Upper lobe of left lung (tissue), 6 donors: Measurements from ENCODE around the gene OSER1. TPM values are rescaled to one million over a fixed set of nuclear protein-coding genes. Genes with fewer than 3 reads are reported as not detected.

ENCODE experiments used
- ATAC-seq, 2 donors: fragments of 200-7000 bp; cut with Tn5 transposase; one replicate each; pipeline ENCODE4 v1.9.1; 2022; ENCODE audit warnings: mild to moderate bottlenecking in 2 of 2, moderate library complexity in 2 of 2; ENCODE audit not compliant: low FRiP score in 2 of 2
- DNase-seq, 2 donors: peaks; one replicate each; pipeline ENCODE4 v3.0.0-alpha.2; 2019 to 2020
- H3K27ac ChIP-seq, 4 donors: fragments of 200-600 bp; sonication (generic); one replicate each; pipeline ENCODE4 v1.5.1; 2016 to 2019
- H3K27me3 ChIP-seq, 4 donors: fragments of 200-600 bp; sonication (generic); one replicate each; pipeline ENCODE4 v1.5.1; 2017 to 2019
- H3K36me3 ChIP-seq, 4 donors: fragments of 200-600 bp; sonication (generic); one replicate each; pipeline ENCODE4 v1.5.1; 2016 to 2019
- H3K4me1 ChIP-seq, 4 donors: fragments of 200-600 bp; sonication (generic); one replicate each; pipeline ENCODE4 v1.5.1; 2018 to 2019
- H3K4me3 ChIP-seq, 4 donors: fragments of 200-600 bp; sonication (generic); one replicate each; pipeline ENCODE4 v1.5.1; 2017 to 2019; ENCODE audit warnings: mild to moderate bottlenecking in 2 of 4, moderate library complexity in 1 of 4
- H3K9me3 ChIP-seq, 4 donors: fragments of 200-600 bp; sonication (generic); one replicate each; pipeline ENCODE4 v1.5.1; 2018 to 2019
- EP300 ChIP-seq, 4 donors: sonication (generic); formaldehyde crosslinking; IDR thresholded peaks; one replicate each; pipeline ENCODE4 v1.5.1; 2017; ENCODE audit warnings: antibody characterized with exemption in 4 of 4, control low read depth in 2 of 4
- POLR2A ChIP-seq, 4 donors: fragments of 450-650 bp; IDR thresholded peaks; one replicate each; pipeline ENCODE4 v1.5.1; 2016 to 2017; ENCODE audit warnings: antibody characterized with exemption in 4 of 4, mild to moderate bottlenecking in 2 of 4
- POLR2AphosphoS5 ChIP-seq, 2 donors: sonication (generic); formaldehyde crosslinking; IDR thresholded peaks; one replicate each; pipeline ENCODE4 v1.5.1; 2017; ENCODE audit warnings: antibody characterized with exemption in 2 of 2
- WGBS, 2 donors: methylation state at CpG; one replicate each; pipeline ENCODE4 v1.1.5; 2017 to 2018; 5-methylcytosine and 5-hydroxymethylcytosine counted together
- total RNA-seq, 6 donors: library from RNA; depleted of rRNA in 4 of 6; stranded (reverse); fragments of >200 nt in 4 of 6; gene quantifications; one replicate each; pipeline versions ENCODE4 v1.1.0 to v1.2.1, GENCODE V29; 2016 to 2021
- TF ChIP-seq, protein P1 (sequence below), 6 experiments: fragments of 450-650 bp in 4 of 6; fragments of 200-600 bp in 2 of 6; sonication (generic) in 2 of 6; IDR thresholded peaks; one replicate each; pipeline ENCODE4 v1.5.1; 2016 to 2019; ENCODE audit warnings: antibody characterized with exemption in 6 of 6
- donor health status: DM: no; HTN: no; CAD: no; lungs with moderate emphysema.
- donor health status: DM: no; HTN: yes; CAD: no; lungs with severe emphysema.

Gene OSER1
- total RNA-seq, 6 donors from 2014 or later, result 18.8 to 38.3 (median 30.8) TPM

DNA sequence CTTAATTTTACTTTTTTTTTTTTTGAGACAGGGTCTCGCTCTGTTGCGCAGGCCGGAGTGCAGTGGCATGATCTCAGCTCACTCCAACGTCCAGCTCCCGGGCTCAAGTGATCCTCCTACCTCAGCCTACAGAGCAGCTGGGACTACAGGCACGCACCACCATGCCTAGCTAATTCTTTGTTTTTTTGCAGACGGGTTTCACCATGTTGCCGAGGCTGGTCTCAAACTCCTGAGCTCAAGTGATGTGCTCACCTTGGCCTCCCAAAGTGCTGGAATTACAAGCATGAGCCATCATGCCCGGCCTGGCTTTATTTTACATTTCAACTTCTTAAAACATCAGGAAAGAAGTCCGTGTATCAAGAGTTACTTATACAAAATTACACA lies 5.7 kb downstream of the OSER1 start:
- DNase-seq, result no peak
- Histone ChIP-seq H3K36me3 (peaks cover 12 to 56% (median 22%) of the 10 kb centered on the region in 4 donors), H3K9me3 (no peaks in the 10 kb centered on the region), H3K4me3 (no peak overlapping the region), H3K27me3 (no peaks in the 10 kb centered on the region), H3K4me1 (peaks cover 42 to 50% (median 46%) of the 10 kb centered on the region in 4 donors), H3K27ac (peak overlapping the region in 2 of 4 donors; percentile 64 to 65)
- WGBS, 2 donors, result 92 to 94% methylated on average over 10 of the region's 10 CpGs
- no peak for ATAC-seq
- TF ChIP-seq, protein P1, sequence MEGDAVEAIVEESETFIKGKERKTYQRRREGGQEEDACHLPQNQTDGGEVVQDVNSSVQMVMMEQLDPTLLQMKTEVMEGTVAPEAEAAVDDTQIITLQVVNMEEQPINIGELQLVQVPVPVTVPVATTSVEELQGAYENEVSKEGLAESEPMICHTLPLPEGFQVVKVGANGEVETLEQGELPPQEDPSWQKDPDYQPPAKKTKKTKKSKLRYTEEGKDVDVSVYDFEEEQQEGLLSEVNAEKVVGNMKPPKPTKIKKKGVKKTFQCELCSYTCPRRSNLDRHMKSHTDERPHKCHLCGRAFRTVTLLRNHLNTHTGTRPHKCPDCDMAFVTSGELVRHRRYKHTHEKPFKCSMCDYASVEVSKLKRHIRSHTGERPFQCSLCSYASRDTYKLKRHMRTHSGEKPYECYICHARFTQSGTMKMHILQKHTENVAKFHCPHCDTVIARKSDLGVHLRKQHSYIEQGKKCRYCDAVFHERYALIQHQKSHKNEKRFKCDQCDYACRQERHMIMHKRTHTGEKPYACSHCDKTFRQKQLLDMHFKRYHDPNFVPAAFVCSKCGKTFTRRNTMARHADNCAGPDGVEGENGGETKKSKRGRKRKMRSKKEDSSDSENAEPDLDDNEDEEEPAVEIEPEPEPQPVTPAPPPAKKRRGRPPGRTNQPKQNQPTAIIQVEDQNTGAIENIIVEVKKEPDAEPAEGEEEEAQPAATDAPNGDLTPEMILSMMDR (IDR thresholded peaks at IDR 0.05), result no peak
- no peak for TF ChIP-seq POLR2AphosphoS5 (IDR thresholded peaks at IDR 0.05)
- TF ChIP-seq POLR2A (IDR thresholded peaks at IDR 0.05), result no peak
- no peak for TF ChIP-seq EP300 (IDR thresholded peaks at IDR 0.05)

DNA sequence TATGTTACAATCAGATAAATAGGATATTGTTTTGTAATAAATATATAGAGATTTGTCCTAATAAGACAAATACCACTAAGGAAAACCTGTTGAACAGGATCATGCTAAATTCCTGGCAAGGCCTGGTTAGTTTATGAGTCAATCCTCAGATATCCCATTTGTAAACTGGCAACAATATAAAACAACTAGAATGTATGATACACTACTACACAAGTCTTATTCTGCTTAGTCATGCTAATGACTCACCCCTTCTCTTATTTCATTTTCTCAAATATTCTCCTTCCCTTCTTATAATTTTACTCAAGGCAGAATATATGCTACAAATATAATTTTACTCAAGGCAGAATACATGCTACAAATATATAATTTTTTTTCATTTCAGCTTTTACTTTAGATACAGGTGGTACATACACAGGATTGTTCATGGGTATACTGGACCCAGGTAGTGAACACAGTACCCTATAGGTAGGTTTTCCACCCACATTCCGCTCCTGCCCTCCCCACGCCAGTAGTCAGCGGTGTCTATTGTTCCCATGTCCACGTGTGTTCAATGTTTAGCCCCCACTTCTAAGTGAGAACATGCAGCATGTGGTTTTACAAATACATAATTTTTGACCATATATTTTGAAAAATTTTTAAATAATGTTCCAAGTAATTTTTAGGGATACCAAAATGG lies 6.3 kb downstream of the OSER1 start:
- Histone ChIP-seq H3K36me3 (peaks cover 17 to 61% (median 28%) of the 10 kb centered on the region in 4 donors), H3K9me3 (no peaks in the 10 kb centered on the region), H3K27ac (peak overlapping the region in 2 of 4 donors; percentile 64 to 65), H3K4me3 (no peak overlapping the region), H3K27me3 (no peaks in the 10 kb centered on the region), H3K4me1 (peaks cover 36 to 47% (median 41%) of the 10 kb centered on the region in 4 donors)
- TF ChIP-seq POLR2AphosphoS5 (IDR thresholded peaks at IDR 0.05) (peak in 1 of 2 donors; percentile 49), POLR2A (IDR thresholded peaks at IDR 0.05) (no peak), EP300 (IDR thresholded peaks at IDR 0.05) (peak in 1 of 4 donors; percentile 23)
- TF ChIP-seq, protein P1 (IDR thresholded peaks at IDR 0.05), result no peak
- WGBS, 2 donors, result 91 to 94% methylated on average over 4 of the region's 4 CpGs
- no peak for DNase-seq
- ATAC-seq, result peak; percentile 78 to 87

DNA sequence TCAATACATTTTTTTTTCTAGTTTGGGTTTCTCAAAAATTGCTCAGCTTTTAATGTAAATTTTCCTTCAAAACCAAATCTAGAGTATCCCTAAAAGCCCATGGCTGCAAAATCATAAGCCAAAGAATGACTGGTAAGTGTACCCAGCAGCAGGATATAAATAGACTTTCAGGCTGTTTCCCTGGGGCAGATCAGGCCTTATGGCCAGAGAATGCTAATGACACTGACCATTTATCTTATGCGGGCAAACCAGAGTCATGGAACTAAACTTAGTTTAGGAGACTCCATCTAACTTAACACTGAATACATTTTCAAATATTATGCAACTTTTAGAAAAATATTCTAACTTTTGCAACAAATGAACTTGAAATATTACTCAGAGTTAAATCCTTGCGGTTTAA lies 7.4 kb downstream of the OSER1 start:
- DNase-seq (no peak), ATAC-seq (no peak)
- Histone ChIP-seq H3K9me3 (no peaks in the 10 kb centered on the region), H3K27me3 (no peaks in the 10 kb centered on the region), H3K4me1 (peaks cover 25 to 36% (median 30%) of the 10 kb centered on the region in 4 donors), H3K4me3 (no peak overlapping the region), H3K36me3 (peaks cover 22 to 72% (median 37%) of the 10 kb centered on the region in 4 donors), H3K27ac (no peak overlapping the region)
- TF ChIP-seq, protein P1 (IDR thresholded peaks at IDR 0.05), result no peak
- 62 to 99% methylated on average over 2 of the region's 2 CpGs for WGBS, 2 donors

DNA sequence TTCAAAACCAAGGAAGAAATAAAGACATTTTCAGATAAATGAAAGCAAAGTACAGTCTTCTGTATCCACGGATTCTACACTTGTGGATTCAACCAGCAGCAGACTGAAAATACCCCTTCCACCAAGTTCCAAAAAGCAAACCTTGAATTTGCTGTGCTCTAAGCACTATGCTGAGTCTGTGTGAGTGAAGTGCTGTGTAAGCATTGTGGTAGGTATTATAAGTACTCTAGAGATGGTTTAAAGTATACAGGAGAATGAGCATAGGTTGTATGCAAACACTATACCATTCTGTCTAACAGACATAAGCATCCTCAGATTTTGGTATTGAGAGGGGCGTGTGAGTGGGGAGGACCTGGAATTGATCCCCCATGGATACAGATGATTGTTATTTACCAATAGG lies 9.6 kb downstream of the OSER1 start:
- Histone ChIP-seq H3K4me1 (peaks cover 14 to 25% (median 17%) of the 10 kb centered on the region in 4 donors), H3K27ac (no peak overlapping the region), H3K36me3 (peaks cover 34 to 86% (median 53%) of the 10 kb centered on the region in 4 donors), H3K9me3 (no peaks in the 10 kb centered on the region), H3K27me3 (no peaks in the 10 kb centered on the region), H3K4me3 (no peak overlapping the region)
- TF ChIP-seq POLR2AphosphoS5 (IDR thresholded peaks at IDR 0.05) (no peak), EP300 (IDR thresholded peaks at IDR 0.05) (no peak)
- TF ChIP-seq, protein P1 (IDR thresholded peaks at IDR 0.05), result no peak
- ATAC-seq (no peak), DNase-seq (no peak)
- 43 to 75% methylated on average over 2 of the region's 2 CpGs for WGBS, 2 donors

DNA sequence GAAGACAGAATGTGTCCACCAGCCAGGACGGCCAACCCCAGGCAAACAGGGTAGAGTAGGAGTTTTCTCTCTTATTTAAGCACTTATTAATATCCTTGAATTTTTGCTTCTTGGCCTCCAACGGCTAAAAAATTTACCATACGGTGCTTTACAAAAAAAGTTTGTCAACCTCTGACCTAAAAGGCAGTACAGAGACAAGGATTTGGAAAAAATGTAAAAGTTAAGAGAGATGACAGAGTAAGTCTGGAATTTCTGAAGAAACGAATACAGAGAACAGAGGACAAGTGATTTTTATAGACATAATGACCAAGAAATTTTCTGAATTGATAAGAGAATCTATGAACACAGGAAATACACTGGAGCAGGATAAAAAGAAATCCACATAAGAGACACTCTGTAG lies 10.2 kb downstream of the OSER1 start:
- H3K4me1 ChIP-seq, result peaks cover 14 to 25% (median 17%) of the 10 kb centered on the region in 4 donors
- no peak overlapping the region for H3K27ac ChIP-seq
- no peak for TF ChIP-seq POLR2A (IDR thresholded peaks at IDR 0.05)
- no peak for TF ChIP-seq EP300 (IDR thresholded peaks at IDR 0.05)
- no peak for TF ChIP-seq POLR2AphosphoS5 (IDR thresholded peaks at IDR 0.05)
- TF ChIP-seq, protein P1 (IDR thresholded peaks at IDR 0.05), result no peak
- peaks cover 34 to 85% (median 56%) of the 10 kb centered on the region in 4 donors for H3K36me3 ChIP-seq
- ATAC-seq, result no peak
- no peaks in the 10 kb centered on the region for H3K9me3 ChIP-seq
- 85 to 89% methylated on average over 4 of the region's 4 CpGs for WGBS, 2 donors
- no peak overlapping the region for H3K4me3 ChIP-seq
- no peak for DNase-seq
- H3K27me3 ChIP-seq, result no peaks in the 10 kb centered on the region
